Activated CD8-positive, alpha-beta memory T cell treated with anti-CD3 and anti-CD28 coated beads for 4 hours (primary cell): Measurements from ENCODE around the gene GJA3.

Source experiments
- DNase-seq, 2 donors: peaks; one replicate each; pipeline ENCODE4 v3.0.0-alpha.2; 2020; ENCODE audit warnings: low read depth in 2 of 2

GJA3 gene

GRCh38 chr13:20160306-20161274 lies at the start of gene GJA3:
GJA3 (minus strand) TSS chr13:20161052; CDS start chr13:20143288, 17,764 bp downstream.
- DNase-seq: peak; percentile 35 to 43

GRCh38 chr13:20209948-20210347 lies 49.1 kb upstream of the GJA3 start:
- DNase-seq: no peak

GRCh38 chr13:20206698-20207235 lies 45.9 kb upstream of the GJA3 start:
- no peak for DNase-seq

- DNase-seq: no peak
Observed at GRCh38 chr13:20206065-20206697, 45.3 kb upstream of the GJA3 start.

GRCh38 chr13:20198781-20199180 lies 37.9 kb upstream of the GJA3 start:
- no peak for DNase-seq

GRCh38 chr13:20197361-20197834 lies 36.5 kb upstream of the GJA3 start:
- no peak for DNase-seq

- no peak for DNase-seq
Observed at GRCh38 chr13:20195801-20196200, 34.9 kb upstream of the GJA3 start.

- DNase-seq: no peak
Observed at GRCh38 chr13:20193907-20194631, 33.2 kb upstream of the GJA3 start.

- DNase-seq: no peak
Observed at GRCh38 chr13:20193162-20193906, 32.5 kb upstream of the GJA3 start.

GRCh38 chr13:20192836-20193161 lies 31.9 kb upstream of the GJA3 start, which contains the start of gene GJB2:
GJB2 (minus strand) TSS chr13:20192938; CDS start chr13:20189581, 3,357 bp downstream.
- DNase-seq: no peak

- DNase-seq: no peak
Observed at GRCh38 chr13:20192158-20192835, 31.4 kb upstream of the GJA3 start.

- no peak for DNase-seq
Observed at GRCh38 chr13:20191311-20192157, 30.7 kb upstream of the GJA3 start.

GRCh38 chr13:20190481-20191310 lies 29.8 kb upstream of the GJA3 start:
- no peak for DNase-seq

GRCh38 chr13:20190076-20190475 lies 29.2 kb upstream of the GJA3 start:
- DNase-seq: no peak

- DNase-seq: no peak
Observed at GRCh38 chr13:20188667-20189553, 28.1 kb upstream of the GJA3 start.

GRCh38 chr13:20186771-20187170 lies 25.9 kb upstream of the GJA3 start:
- no peak for DNase-seq

GRCh38 chr13:20185366-20186056 lies 24.7 kb upstream of the GJA3 start:
- no peak for DNase-seq
